ENCODE measurements around the gene XAGE1A.

- TF ChIP-seq CTCF (IDR thresholded peaks at IDR 0.05), result no peak
- no peak for TF ChIP-seq POLR2A (IDR thresholded peaks at IDR 0.05)
Observed at GRCh38 chrX:52504551-52504950, 8.9 kb downstream of the XAGE1A start.

Data from body of pancreas (tissue), 4 donors.